Activated T-cell treated with anti-CD3 and anti-CD28 coated beads, Interleukin-2, amount 50 U/mL, for 1 hour (primary cell): ENCODE results near the gene HPCAL1.

Experiments
- DNase-seq: peaks from one replicate; pipeline ENCODE4 v3.0.0-alpha.2; 2020

The HPCAL1 gene

DNA sequence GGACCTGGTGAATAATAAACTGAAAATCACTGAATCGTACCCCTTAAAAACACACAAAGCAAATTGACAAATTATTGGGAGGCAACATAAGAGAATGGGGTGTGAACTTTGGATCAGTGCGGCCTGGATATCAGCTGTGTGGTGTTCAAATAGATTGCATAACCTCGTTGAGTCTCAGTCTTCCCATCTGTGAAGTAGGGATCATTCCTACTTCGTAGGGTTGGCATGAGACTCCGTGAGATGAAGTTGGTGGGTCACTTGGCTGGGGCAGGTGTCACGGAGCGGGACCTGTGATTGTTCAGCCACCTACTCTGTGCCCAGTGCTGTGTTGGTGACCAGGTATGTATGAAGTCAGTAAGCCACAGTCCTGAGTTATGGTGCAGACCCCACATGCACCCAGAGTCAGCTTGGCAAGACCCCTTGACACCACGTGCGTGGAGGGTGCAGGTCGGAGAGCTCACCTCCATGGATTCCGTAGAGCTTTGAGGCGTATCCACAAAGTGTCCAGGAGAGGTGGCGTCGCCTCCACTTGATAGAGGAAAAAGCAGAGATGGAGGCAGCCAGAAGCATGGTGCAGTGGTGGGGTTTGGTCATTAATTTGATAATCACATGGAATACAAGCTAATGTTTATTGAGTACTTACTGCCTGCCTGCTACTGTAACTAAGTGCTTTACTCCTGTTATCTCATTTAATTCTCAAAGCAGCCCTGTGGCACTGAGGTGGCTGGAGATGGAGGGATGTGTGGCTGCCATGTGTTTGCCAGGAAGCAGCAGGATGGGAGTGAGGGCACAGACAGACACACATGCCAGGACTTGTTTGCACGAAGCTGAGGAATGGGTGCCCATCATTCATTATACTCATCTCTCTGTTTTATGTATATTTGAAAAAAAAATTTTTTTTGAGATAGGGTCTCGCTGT, 35.8 kb downstream of the HPCAL1 start:
- DNase-seq = no peak

DNA sequence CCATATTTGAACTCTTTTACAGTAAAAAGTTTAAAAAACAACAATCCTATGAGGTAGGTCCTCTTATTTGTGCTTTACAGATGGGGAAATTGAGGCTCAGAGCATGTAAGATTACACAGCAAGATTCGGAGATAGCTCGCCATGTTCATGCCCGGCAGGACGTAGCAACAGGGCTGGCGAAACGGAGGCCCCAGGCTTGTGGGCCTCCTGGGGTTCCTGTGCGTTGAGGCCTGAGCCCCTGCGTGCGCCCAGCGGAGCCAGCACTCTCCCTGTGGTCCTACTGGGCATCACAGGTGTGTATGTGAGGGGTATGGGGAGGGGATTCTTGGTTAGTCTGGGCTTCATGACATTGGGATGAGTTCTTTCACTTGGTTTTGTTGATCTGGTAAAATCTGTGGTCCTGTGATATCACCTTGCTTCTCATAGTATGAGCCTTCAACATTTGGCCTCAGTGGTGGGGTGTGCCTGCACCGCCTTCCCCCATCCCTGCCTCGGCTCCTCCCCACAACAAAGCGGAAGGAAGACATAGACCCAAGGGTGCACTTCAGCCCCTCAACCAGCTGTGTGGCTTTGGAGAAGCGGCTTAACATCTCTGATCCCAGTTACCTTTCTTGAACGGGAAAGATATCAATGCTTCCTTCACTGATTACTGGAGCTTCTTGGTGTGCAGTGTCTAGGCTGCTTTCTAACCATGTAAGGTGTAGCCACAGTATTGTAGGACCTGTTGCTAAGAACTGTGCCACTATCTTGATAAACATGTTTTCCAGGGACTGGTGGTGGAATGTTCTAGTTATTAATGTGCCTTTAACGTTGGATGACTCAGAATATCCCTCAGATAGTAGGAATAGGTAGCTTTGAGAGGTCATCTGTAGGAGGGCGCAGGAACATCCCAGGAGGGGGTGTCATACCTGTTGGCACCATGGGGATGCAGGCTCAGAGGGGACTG, 37.2 kb downstream of the HPCAL1 start:
- no peak for DNase-seq

DNA sequence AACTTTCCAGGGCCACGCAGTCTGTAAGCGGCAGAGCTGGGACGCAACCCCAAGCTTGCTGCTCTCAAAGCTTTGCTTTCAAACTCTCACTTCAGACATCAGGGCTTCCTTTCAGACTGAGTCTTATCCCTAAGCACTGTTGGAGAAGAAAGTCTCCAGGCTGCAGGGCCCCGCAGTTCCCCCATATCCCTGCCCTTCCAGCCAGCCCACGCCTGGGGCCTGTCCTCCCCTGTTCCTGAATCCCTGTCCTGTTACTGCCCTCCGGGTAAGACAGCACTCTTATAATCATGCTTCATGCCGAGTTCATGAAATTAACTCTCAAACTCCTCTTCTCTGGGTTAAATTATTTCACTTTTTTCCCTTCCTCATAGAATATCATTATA, 37.9 kb downstream of the HPCAL1 start:
- DNase-seq = no peak

DNA sequence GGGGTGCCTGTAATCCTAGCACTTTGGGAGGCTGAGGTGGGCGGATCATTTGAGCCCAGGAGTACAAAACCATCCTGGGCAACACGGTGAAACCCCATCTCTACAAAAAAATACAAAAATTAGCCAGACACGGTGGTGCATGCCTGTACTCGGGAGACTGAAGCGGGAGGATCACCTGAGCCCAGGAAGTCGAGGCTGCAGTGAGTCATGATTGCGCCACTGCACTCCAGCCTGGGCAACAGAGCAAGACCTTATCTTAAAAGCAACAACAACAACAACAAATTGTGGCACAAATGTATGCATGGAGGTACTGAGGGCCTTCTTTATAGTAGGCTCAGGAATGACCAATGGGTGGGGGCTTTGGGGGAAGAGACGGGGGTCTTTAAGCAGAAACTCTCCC, 38.5 kb downstream of the HPCAL1 start:
- no peak for DNase-seq

DNA sequence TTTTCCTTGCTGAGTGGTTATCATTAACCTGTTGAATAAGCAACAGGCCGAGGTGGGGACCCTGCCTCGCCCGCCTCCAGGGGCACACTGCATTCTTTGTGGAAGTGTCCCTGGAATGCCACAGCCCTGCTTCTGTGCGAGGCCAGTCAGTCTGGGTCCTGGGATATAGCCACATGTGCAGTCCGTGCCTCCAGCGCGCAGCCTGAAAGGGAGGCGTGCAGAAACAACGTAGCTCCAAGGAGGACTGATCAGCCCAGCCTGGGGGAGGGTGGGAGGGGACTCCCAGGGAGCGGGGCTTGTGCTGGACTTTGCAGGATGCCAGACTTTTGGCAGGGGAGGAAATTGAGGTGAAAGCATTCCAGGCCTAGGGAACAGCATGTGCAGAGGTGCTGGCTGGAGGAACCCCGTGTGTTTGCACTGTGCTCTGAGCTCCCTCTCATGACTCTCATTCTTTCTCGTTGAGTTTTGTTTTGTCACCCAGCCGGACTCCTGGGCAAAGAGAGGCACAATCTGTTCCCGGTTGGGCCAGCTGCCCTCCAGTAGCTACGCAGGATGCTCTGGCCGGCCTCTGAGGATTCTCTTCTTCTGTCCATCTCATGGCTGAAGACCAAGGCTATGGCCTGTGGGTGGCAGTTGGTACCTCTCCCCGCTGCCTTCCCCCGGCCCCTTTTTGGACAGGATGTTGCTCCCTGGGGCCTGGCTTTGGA, 39.7 kb downstream of the HPCAL1 start:
- DNase-seq = no peak

DNA sequence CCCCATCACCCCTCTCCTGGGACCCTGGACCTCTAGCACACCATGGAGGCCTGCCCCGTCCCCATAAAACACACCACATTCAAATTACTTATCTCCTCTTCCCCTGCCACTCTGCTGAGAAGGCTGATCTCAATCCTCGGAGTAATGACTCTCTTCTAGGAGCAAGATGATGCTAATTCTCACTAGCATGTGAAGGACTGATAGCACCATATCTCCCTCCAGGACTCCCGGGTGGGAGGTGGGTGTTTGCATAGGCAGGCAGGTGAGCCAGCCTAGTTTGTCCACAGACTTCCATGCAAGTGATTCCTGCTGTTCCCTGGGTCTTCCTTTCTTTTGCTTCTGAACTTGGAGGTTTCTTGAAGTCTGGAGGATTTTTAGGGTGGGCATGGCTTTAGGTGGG, 40.5 kb downstream of the HPCAL1 start:
- DNase-seq = no peak

DNA sequence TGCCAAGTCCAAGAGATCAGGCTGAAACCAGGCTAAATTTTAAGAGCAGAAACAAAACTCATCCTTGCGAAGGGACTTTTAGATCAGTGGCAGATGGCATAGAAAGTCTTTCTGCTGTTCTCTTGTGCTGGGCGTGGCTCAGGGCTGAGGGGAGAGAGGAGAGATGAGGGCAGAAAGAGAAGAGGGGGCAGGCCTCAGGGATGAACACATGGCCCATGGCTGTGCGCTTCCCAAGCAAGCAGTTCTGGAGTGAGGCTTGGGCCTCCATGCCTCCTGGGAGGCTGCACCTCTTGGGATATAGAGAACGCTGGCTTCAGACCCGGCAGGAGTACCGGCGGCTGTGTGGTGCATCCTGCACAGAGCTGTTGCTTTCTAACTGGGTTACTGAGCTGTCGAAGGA, 41.0 kb downstream of the HPCAL1 start:
- no peak for DNase-seq

DNA sequence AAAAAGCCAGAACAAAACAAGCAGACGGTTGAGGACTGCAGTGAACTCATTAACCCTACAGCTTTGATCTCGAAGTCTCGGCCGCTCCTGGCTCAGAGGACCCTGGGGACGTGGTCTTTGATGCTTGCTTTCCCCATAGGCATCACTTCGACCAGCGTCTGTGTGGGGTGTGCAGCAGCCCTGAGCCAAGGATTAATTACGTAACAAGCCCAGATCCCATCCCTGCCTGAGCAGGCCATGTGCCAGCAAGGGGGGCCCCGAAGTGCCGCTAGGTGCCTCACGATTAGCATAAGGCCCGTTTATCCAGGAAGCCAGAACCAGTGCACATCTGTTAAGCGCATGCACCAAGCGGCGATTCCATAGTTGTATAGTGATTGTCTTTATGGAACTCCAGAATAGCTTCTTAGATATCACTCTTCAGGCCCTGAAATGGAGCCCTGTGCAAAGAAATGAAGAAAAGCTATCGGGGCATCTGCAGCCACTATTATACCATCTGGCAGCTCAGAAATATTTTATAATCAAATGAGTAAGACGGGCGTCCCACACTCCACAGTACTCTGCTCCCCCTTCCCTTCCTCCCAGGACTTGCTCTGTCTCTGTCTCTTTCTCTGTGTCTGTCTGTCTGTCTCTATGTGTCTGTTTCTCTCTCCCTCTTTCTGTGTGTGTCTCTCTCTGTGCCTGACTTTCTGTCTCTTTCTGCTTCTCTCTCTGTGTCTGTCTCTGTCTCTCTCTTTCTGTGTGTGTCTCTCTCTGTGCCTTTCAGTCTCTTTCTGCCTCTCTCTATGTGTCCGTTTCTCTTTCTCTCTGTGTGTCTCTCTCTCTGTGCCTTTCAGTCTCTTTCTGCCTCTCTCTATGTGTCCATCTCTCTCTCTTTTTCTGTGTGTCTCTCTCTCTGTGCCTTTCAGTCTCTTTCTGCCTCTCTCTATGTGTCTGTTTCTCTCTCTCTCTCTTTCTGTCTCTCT, 41.7 kb downstream of the HPCAL1 start:
- DNase-seq = no peak

DNA sequence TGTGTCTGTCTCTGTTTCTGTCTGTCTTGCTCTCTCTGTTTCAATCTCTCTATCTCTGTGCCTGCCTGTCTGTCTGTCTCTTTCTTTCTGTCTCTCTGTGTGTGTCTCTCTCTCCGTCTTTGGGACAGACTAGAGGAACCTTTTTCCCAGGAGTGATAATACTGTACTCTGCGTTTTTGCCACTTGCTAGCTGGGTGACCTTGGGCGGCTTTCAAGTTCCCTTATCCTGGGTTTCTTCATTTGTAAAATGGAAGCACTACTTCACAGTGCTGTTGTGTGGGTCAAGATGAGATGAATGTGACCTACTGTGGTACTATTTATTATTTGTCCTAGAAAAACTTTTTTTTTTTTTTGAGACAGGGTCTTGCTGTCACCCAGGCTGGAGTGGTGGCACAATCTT, 42.4 kb downstream of the HPCAL1 start:
- no peak for DNase-seq

DNA sequence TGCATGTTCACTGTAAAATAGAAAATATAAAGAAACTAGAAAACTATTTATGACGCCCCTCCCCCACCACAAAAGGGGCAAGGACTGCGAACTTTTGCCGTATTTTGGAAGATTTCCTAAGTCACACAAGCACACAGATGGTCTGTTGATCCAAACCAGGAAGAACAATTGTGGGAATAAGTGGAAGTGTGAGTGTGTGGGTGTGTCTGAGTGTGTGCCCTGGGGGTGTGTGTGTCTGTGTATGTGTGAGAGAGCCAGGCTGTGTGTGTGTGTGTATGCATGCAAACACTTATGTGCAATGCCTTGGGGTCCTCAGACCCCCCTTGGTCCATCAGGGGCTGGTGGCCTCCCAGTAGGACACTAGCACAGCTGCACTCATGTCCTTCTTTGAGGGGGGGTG, 43.1 kb downstream of the HPCAL1 start:
- DNase-seq = no peak

DNA sequence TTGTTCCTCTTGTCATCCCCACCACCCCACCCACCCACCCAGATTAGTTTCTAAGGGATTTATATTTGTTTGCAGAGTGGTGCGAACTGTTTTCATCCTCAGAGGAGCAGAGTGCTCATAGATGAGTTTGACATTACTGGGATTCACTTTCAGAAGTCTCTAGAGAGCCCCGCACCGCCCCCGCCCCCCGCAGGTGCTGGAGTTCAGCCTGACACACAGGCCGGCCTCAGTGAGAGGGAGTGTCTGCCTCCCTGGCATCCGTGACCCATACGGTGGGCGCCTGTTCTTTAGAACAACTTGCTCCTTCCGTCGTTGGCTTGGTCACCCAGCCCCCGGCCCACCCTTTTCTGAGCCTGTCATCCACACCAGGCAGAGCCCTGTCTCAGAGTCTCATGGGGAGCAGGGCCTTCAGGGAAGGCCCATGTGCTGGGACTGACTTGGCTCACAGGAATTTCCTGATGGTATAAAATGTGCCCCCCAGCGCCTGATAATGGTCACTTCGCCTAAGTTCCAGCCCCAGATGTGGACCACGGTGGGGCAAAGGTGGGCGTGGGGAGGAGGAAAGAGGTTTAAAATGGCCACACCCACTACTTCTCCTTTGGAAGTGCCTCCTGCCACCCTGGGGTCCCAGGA, 44.3 kb downstream of the HPCAL1 start:
- DNase-seq = no peak

DNA sequence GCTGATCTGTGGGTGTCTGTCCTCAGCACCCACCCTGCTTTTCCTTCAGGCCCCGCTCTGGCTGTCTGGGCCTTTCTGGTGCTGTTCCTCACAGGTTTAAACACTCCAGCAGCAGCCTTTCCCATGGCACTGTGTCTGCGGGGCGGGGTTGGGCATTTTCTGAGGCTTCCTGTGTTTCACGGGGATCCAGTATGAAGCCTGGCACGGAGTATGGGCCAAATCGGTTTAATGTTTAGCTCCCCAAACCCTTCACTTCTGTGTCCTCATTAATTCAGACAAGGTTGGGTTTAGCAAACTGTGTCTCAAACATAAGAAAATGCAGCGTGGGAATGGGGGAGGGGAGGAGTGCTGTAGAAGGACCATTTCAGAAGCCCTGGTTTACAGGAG, 44.9 kb downstream of the HPCAL1 start:
- no peak for DNase-seq

DNA sequence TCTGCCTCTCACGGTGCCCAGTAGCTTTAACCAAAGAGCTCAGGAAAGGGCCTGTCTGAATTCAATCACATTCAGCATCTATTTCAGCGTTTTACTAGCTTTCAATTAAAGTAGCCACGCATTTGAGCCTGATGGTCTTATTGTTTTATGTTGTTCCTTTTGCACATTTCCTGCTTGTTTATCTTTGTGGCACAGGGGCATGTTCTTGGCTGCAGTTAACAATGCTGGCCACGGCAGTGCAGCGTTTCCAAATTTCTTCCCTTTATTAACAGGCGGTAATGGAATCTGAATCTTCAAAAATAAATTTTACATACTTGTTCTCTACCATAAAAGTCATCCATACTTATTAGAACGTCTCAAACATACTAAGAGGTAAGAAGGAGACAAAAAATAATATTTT, 46.2 kb downstream of the HPCAL1 start:
- DNase-seq = no peak

DNA sequence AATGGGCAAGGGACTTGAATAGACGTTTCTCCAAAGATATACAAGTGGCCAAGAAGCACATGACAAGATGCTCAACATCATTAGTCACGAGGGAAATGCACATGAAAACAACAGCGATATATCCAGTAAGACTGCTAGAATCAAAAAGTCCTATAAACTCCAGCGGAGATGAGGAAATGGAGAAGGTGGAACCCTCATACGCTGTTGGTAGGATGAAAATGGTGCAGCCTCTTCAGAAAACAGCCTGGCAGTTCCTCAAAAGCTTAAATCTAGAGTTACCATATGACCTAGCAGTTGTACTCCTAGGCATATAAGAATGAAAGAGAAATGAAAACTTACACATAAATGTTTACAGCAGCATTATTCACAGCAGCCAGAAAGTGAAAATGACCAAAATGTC, 48.1 kb downstream of the HPCAL1 start:
- DNase-seq = no peak

DNA sequence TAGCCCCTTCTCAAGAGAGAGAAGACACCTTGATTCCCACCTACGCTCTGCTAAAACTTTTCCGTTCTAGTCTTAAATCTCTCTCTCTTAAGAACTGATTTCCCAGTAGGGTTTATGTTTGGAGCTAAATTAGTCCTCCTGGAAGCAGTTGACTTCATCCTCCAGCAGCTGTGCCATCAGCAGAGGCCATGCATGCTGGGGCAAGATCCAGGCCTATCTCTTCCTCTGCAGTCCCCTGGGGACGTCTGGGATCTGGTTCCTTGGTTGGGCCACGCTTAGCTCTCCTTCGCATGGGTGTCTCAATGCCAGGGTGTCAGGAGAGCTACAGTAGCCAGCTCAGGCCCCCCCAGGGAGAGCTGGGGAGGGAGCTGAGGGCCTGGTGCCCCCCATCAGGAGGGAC, 49.7 kb downstream of the HPCAL1 start:
- no peak for DNase-seq

DNA sequence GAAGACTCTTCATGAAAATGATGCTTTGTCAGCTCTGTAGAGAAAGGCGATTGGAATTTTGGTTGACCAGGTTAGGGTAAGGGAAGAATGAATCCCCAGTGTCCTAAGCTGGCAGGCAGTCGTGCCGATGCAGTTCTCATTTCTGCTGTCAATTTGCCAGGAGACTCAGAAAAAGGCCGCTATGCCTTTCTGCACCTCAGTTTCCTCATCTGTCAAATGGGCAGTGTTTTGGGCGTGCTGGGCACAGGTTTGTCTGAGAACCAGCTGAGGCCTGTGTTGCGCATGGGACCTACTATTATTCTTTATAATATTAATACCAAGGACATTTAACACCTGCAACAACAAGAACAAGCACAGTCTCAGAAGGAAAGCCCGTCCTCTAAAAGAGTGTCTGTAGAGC, 50.3 kb downstream of the HPCAL1 start:
- DNase-seq = no peak

DNA sequence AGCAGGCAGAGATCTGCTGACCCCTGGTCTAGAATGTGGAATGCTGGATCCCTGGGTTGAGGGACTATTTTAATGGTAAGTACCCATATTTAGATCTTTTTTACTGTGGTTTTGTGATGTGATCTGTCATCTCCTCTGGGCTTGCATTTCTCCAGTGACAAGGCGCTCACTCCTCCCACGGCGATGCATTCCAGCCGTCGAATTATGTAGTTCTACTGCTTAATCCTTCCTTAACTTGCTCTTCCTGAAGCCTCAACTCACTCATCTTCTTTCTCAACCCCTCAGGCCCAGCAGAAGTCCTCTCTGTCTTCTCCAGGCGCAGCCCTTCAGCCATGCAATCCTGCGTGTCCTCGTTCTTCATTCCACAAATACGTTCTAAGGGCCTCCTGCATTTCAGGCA, 51.2 kb downstream of the HPCAL1 start:
- no peak for DNase-seq

DNA sequence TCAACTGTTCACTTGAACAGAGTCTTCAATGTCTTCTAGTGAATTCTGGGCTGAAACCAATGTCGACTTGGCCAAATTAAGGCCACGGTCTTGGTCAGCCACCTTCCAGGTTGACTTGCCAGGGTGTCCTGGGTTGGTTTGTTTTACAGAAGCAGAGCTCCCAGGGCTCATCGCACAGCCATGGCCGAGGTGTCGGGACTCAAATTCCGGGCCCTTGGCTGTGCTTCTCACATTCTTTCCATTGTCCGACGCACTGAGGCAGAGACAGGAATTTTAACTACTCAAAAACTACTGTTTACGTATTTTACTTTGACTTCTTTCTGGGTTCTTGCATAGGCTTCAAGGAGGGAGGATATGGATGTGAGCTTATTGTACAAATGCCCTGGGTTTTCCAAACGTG, 51.7 kb downstream of the HPCAL1 start:
- no peak for DNase-seq

DNA sequence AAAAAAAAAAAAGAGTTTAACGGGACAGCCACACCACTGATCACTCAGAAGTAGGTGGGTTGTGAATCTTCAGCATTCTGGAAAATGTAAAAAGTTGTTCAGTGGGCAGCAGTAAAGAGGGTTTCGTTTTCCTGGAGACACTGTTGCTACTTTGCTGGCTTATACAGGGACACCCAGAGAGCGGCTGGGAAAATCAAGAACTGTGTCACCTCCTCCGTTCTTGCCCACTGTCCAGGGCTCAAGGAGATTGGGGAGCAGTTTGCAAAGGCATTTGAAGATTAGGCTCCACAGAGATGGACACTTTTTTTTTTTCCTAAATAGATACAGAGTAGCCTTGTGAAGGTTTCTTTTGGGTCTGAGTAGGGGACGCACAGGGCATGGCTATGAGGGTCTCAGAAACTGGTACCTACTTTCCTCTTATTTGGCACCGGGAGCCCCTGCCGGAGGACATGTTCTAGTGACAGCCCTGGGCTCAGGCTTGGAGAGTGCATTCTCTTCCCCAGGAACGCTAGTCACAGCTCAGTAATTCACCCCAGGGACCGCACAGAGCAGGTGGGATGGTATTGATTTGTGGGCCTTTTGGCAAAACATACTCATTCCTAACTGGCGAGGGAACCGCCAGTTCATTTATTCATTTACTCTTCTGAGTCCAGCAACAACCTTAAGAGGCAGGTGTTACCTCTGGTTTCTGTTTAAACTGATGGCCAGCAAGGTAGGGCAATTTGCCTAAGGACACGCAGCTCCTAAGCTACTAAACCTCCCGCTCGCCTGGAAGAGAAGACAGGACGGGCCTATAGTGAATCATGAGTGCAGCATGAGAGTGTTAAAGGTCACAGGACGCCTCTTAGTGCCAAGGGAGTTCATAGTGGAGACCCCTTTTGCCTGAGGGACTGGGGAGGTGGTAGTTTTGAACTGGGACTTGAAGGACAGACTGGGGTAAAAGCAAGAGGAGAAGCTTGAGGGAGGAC, 53.1 kb downstream of the HPCAL1 start:
- no peak for DNase-seq

DNA sequence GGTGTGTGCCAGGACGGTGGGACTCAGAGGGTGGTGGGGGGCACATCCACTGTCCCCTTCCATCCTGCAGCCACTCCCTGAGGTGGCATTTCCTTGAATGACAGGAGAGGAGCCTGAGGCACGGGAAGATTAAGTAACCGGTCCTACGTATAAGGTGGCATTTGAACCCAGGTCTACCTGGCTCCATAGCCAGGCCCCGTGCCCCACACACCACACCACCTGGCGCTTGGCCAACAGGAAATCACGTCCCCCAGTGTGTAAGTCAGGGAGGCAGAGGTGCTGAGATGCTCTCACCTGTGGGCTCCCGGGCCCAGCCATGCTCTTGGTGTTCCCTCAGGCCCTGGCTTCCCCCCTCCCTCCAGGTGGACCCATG, 53.7 kb downstream of the HPCAL1 start:
- no peak for DNase-seq
